Stimulated activated CD8-positive, alpha-beta memory T cell treated with anti-CD3 and anti-CD28 coated beads, Interleukin-7, amount 100 ng/mL, for 1 hour (primary cell): ENCODE data around the gene ALDOB.

Experiments used
- DNase-seq, 2 donors: peaks; one replicate each; pipeline ENCODE4 v3.0.0-alpha.2; 2020; ENCODE audit warnings: low read depth in 2 of 2

Gene ALDOB

GRCh38 chr9:101435601-101436079 is at the start of gene ALDOB:
Gene ALDOB (minus strand): TSS chr9:101435774. CDS start chr9:101430887, 4,887 bp downstream.
- no peak for DNase-seq

GRCh38 chr9:101484046-101484445 is 48.5 kb upstream of the ALDOB start:
- no peak for DNase-seq

GRCh38 chr9:101481261-101481660 is 45.7 kb upstream of the ALDOB start:
- DNase-seq: no peak

GRCh38 chr9:101480386-101480785 is 44.8 kb upstream of the ALDOB start:
- DNase-seq: no peak

- DNase-seq: no peak
Observed at GRCh38 chr9:101479338-101480030, 43.9 kb upstream of the ALDOB start.

- DNase-seq: no peak
Observed at GRCh38 chr9:101478906-101479305, 43.3 kb upstream of the ALDOB start.

GRCh38 chr9:101478444-101478843 is 42.9 kb upstream of the ALDOB start:
- no peak for DNase-seq

GRCh38 chr9:101477736-101478135 is 42.2 kb upstream of the ALDOB start:
- no peak for DNase-seq

- DNase-seq: no peak
Observed at GRCh38 chr9:101477214-101477613, 41.6 kb upstream of the ALDOB start.

- DNase-seq: no peak
Observed at GRCh38 chr9:101476576-101477208, 41.1 kb upstream of the ALDOB start.

- no peak for DNase-seq
Observed at GRCh38 chr9:101472891-101473290, 37.3 kb upstream of the ALDOB start.

GRCh38 chr9:101470929-101471328 is 35.4 kb upstream of the ALDOB start:
- DNase-seq: no peak

- DNase-seq: no peak
Observed at GRCh38 chr9:101470021-101470420, 34.4 kb upstream of the ALDOB start.

GRCh38 chr9:101469026-101469425 is 33.5 kb upstream of the ALDOB start:
- no peak for DNase-seq

- DNase-seq: no peak
Observed at GRCh38 chr9:101468116-101468515, 32.5 kb upstream of the ALDOB start.

- DNase-seq: no peak
Observed at GRCh38 chr9:101467690-101468089, 32.1 kb upstream of the ALDOB start.

- no peak for DNase-seq
Observed at GRCh38 chr9:101466863-101467262, 31.3 kb upstream of the ALDOB start.

- DNase-seq: no peak
Observed at GRCh38 chr9:101465326-101465915, 29.8 kb upstream of the ALDOB start.

GRCh38 chr9:101463397-101463796 is 27.8 kb upstream of the ALDOB start:
- DNase-seq: no peak

- DNase-seq: no peak
Observed at GRCh38 chr9:101462558-101462957, 27.0 kb upstream of the ALDOB start.

GRCh38 chr9:101460965-101461364 is 25.4 kb upstream of the ALDOB start:
- no peak for DNase-seq

- DNase-seq: no peak
Observed at GRCh38 chr9:101458963-101459631, 23.5 kb upstream of the ALDOB start.
